Liver (tissue), 3 donors: Measurements from ENCODE around the gene ACTL10.

ENCODE experiments used
- ATF3 ChIP-seq: IDR thresholded peaks from 2 replicates; pipeline ENCODE4 v1.6.1; 2016; ENCODE audit warnings: antibody characterized with exemption
- CTCF ChIP-seq: fragments of 150-350 bp; IDR thresholded peaks from 2 replicates; pipeline ENCODE4 v1.5.1; 2017; ENCODE audit warnings: improper control_type of control experiment, low read depth, low read length; ENCODE audit not compliant: missing input control
- GABPA ChIP-seq, 2 donors: IDR thresholded peaks in 1 of 2; conservative IDR thresholded peaks in 1 of 2; 2 replicates each; pipeline ENCODE4 v1.6.1; 2016; ENCODE audit warnings: antibody characterized with exemption in 2 of 2, mild to moderate bottlenecking in 1 of 2, moderate library complexity in 1 of 2
- MAX ChIP-seq: IDR thresholded peaks from 2 replicates; pipeline ENCODE4 v1.6.1; 2016; ENCODE audit warnings: antibody characterized with exemption
- donor health status: healthy.
- donor health status: healthy.

DNA sequence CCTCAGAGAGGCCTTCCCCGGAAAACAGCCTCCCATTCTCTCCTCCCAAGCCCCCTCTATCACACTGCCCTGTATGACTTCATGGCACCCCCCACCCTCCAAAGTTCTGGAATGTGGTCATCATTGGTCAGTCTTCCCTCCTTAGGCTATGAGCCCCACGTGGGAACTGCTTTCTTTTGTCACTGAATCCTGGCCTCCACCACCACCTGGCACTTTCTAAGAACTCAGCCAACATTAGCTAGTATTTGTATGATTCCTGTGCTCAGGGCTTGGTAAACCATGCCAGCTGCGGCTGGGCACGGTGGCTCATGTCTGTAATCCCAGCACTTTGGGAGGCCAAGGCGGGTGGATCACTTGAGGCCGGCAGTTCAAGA lies 27.9 kb downstream of the ACTL10 start:
- no peak for TF ChIP-seq CTCF
- TF ChIP-seq GABPA (IDR thresholded peaks at IDR 0.05 in 1 of 2, conservative IDR thresholded peaks at IDR 0.05 in 1 of 2) = no peak
- no peak for TF ChIP-seq ATF3
- TF ChIP-seq MAX = no peak
